ENCODE data around the gene LHX2. TPM values are rescaled to one million over a fixed set of nuclear protein-coding genes. Genes with fewer than 3 reads are reported as not detected.

LHX2 gene
- total and polyA plus RNA-seq, 9 of the 15 experiments (the other 6 are each of a cell fraction or from before 2014, with no cell fraction given) = 0.07 TPM; not detected in 8

GRCh38 chr9:124015661-124016131 lies 4.1 kb downstream of the LHX2 start:
- no peak overlapping the region for H3K4me3 ChIP-seq
- H3K4me2 ChIP-seq (ENCODE audit: insufficient read depth, low read length) = no peak overlapping the region
- in situ Hi-C loops (cut with MboI) = no loop called here
- BruUV-seq (replicated peaks) = no TSS peak
- H3K27me3 ChIP-seq (ENCODE audit: control insufficient read depth in 2 of 2, insufficient read depth in 2 of 2, low read length in 2 of 2) = peaks cover 61 to 88% of the 10 kb centered on the region in 2 experiments
- H3K4me1 ChIP-seq (replicated peaks in 1 of 2; ENCODE audit: control insufficient read depth in 2 of 2, insufficient read depth in 2 of 2, low read length in 2 of 2) = peaks cover 0 to 48% of the 10 kb centered on the region in 2 experiments; a peak in 3 of 5 replicates
- H3K79me2 ChIP-seq (ENCODE audit: control insufficient read depth, insufficient read depth, low read length) = no peaks in the 10 kb centered on the region
- H3K9me3 ChIP-seq (replicated peaks; ENCODE audit: control insufficient read depth, insufficient read depth, low read depth, low read length) = no peaks in the 10 kb centered on the region
- H3K27ac ChIP-seq (ENCODE audit: extremely low read depth, low read depth, low read length) = no peak overlapping the region
- H3K9me1 ChIP-seq (ENCODE audit: control insufficient read depth, insufficient read depth, low read length) = peaks cover 2% of the 10 kb centered on the region
- DNase-seq (ENCODE audit: extremely low read depth in 1 of 4, low spot score in 3 of 4) = no peak
- TF ChIP-seq SNAPC5 (CRISPR knock-in tag; IDR thresholded peaks at IDR 0.05) (no peak), BCOR (IDR thresholded peaks at IDR 0.05) (no peak), TRIM28 (IDR thresholded peaks at IDR 0.05) (no peak), TCFL5 (CRISPR knock-in tag; conservative IDR thresholded peaks at IDR 0.05) (no peak), ZNF707 (CRISPR knock-in tag; conservative IDR thresholded peaks at IDR 0.05) (no peak), NFIC (IDR thresholded peaks at IDR 0.05) (no peak), BCLAF1 (IDR thresholded peaks at IDR 0.05; ENCODE audit: borderline replicate concordance in 1 of 2, control insufficient read depth in 1 of 2, low read depth in 2 of 2, low read length in 1 of 2) (no peak), ETV6 (IDR thresholded peaks at IDR 0.05; ENCODE audit: borderline replicate concordance in 1 of 2, low read depth in 2 of 2, low read length in 1 of 2) (no peak), ETV6 (CRISPR knock-in tag; IDR thresholded peaks at IDR 0.05; ENCODE audit: borderline replicate concordance) (no peak), ZNF133 (CRISPR knock-in tag; IDR thresholded peaks at IDR 0.05) (no peak), ATF4 (CRISPR knock-in tag; IDR thresholded peaks at IDR 0.05) (no peak), ZNF583 (CRISPR knock-in tag; IDR thresholded peaks at IDR 0.05) (no peak), CHD2 (IDR thresholded peaks at IDR 0.05; ENCODE audit: low read depth, low read length) (no peak), MTF1 (CRISPR knock-in tag; IDR thresholded peaks at IDR 0.05; ENCODE audit: borderline replicate concordance) (no peak), PYGO2 (tag; IDR thresholded peaks at IDR 0.05) (no peak), E2F5 (CRISPR knock-in tag; IDR thresholded peaks at IDR 0.05) (no peak), RAD21 (CRISPR knock-in tag; conservative IDR thresholded peaks at IDR 0.05 in 1 of 2, IDR thresholded peaks at IDR 0.05 in 1 of 2) (no peak), SRSF7 (optimal IDR thresholded peaks at IDR 0.05; ENCODE audit: low read depth, low read length) (no peak), PML (IDR thresholded peaks at IDR 0.05; ENCODE audit: low read length) (no peak)
- no peak overlapping the region for H3K9ac ChIP-seq (ENCODE audit: insufficient read depth in 1 of 2, low read depth in 2 of 2, low read length in 2 of 2)
- FAIRE-seq = no peak
- H4K20me1 ChIP-seq (replicated peaks; ENCODE audit: control insufficient read depth, insufficient read depth, low read length) = peaks cover 4% of the 10 kb centered on the region
- CTCF ChIA-PET (ENCODE audit: low intra/inter-chr PET ratio) = no interaction called here
- no peaks in the 10 kb centered on the region for H3K36me3 ChIP-seq (ENCODE audit: control insufficient read depth, insufficient read depth, low read length)
- WGBS (ENCODE audit: insufficient coverage, low coverage, missing lambda C conversion rate) = 25% methylated on average over 24 of the region's 26 CpGs
- intact Hi-C loops (cut with micrococcal nuclease) = no loop called here
- POLR2A ChIA-PET = interaction anchor here (0.6 kb wide), 1 partner anchor 10 kb away, joined by 3 read pairs; no protein-coding TSS in a partner anchor
- ATAC-seq = no peak
- H2AFZ ChIP-seq (ENCODE audit: low read depth, low read length) = no peak overlapping the region
